Measurements from ENCODE around the gene BCL2L15. TPM values are rescaled to one million over a fixed set of nuclear protein-coding genes. Genes with fewer than 3 reads are reported as not detected.

BCL2L15 gene
- total RNA-seq, 4 donors from 2014 or later = 0.13 to 0.89 (median 0.50) TPM

- Histone ChIP-seq H3K9me3 (no peaks in the 10 kb centered on the region), H3K4me1 (no peaks in the 10 kb centered on the region), H3K36me3 (no peaks in the 10 kb centered on the region), H3K4me3 (replicated peaks in 1 of 3) (no peak overlapping the region), H3K27ac (no peak overlapping the region), H3K27me3 (no peaks in the 10 kb centered on the region)
- intact Hi-C loops (cut with DNase I) = no loop called here
- TF ChIP-seq CTCF (IDR thresholded peaks at IDR 0.05) = no peak
- DNase-seq = no peak
- 78 to 79% methylated on average over 3 of the region's 3 CpGs for WGBS, 2 donors
Observed at GRCh38 chr1:113859478-113860175, 27.8 kb downstream of the BCL2L15 start.

- DNase-seq = no peak
- H3K4me1 ChIP-seq = no peaks in the 10 kb centered on the region
- no peaks in the 10 kb centered on the region for H3K36me3 ChIP-seq
- no peaks in the 10 kb centered on the region for H3K9me3 ChIP-seq
- TF ChIP-seq CTCF (IDR thresholded peaks at IDR 0.05) (no peak), POLR2A (IDR thresholded peaks at IDR 0.05) (no peak)
- intact Hi-C loops (cut with DNase I) = no loop called here
- H3K27me3 ChIP-seq = no peaks in the 10 kb centered on the region
- no peak overlapping the region for H3K27ac ChIP-seq
- H3K4me3 ChIP-seq (replicated peaks in 1 of 3) = no peak overlapping the region
- WGBS, 2 donors = 79 to 93% methylated on average over 1 of the region's 1 CpG
Observed at GRCh38 chr1:113858982-113859381, 28.4 kb downstream of the BCL2L15 start.

- DNase-seq = no peak
- no peak overlapping the region for H3K27ac ChIP-seq
- 81 to 84% methylated on average over 3 of the region's 3 CpGs for WGBS, 2 donors
Observed at GRCh38 chr1:113858418-113858817, 29.0 kb downstream of the BCL2L15 start.

GRCh38 chr1:113857776-113858175 is 29.6 kb downstream of the BCL2L15 start:
- intact Hi-C loops (cut with DNase I) = no loop called here
- no peak for DNase-seq
- WGBS, 2 donors = 80 to 86% methylated on average over 3 of the region's 3 CpGs
- no peak overlapping the region for H3K27ac ChIP-seq
- TF ChIP-seq POLR2A (IDR thresholded peaks at IDR 0.05) (no peak), CTCF (IDR thresholded peaks at IDR 0.05) (no peak)
- H3K4me3 ChIP-seq (replicated peaks in 1 of 3) = no peak overlapping the region
- no peaks in the 10 kb centered on the region for H3K9me3 ChIP-seq
- H3K27me3 ChIP-seq = no peaks in the 10 kb centered on the region
- no peaks in the 10 kb centered on the region for H3K4me1 ChIP-seq
- H3K36me3 ChIP-seq = no peaks in the 10 kb centered on the region

More at GRCh38 chr1:113858418-113858817, 29.0 kb downstream of the BCL2L15 start:
- no peaks in the 10 kb centered on the region for H3K36me3 ChIP-seq
- TF ChIP-seq POLR2A (IDR thresholded peaks at IDR 0.05) = no peak
- TF ChIP-seq CTCF (IDR thresholded peaks at IDR 0.05) = no peak
- H3K4me3 ChIP-seq (replicated peaks in 1 of 3) = no peak overlapping the region
- no peaks in the 10 kb centered on the region for H3K9me3 ChIP-seq
- H3K27me3 ChIP-seq = no peaks in the 10 kb centered on the region
- no peaks in the 10 kb centered on the region for H3K4me1 ChIP-seq
- intact Hi-C loops (cut with DNase I) = no loop called here

GRCh38 chr1:113856401-113856790 is 31.0 kb downstream of the BCL2L15 start:
- Histone ChIP-seq H3K4me1 (no peaks in the 10 kb centered on the region), H3K9me3 (no peaks in the 10 kb centered on the region), H3K27me3 (no peaks in the 10 kb centered on the region), H3K4me3 (replicated peaks in 1 of 3) (no peak overlapping the region), H3K36me3 (no peaks in the 10 kb centered on the region), H3K27ac (no peak overlapping the region)
- WGBS, 2 donors = 94 to 96% methylated on average over 2 of the region's 2 CpGs
- TF ChIP-seq POLR2A (IDR thresholded peaks at IDR 0.05) (no peak), CTCF (IDR thresholded peaks at IDR 0.05) (no peak)
- intact Hi-C loops (cut with DNase I) = no loop called here
- DNase-seq = no peak
